H9 (cell line): ENCODE results near the gene CD59. TPM values are rescaled to one million over a fixed set of nuclear protein-coding genes. Genes with fewer than 3 reads are reported as not detected.

Source experiments
- DNase-seq: peaks from one replicate; pipeline ENCODE4 v3.0.0-alpha.2; 2017
- H2AFZ ChIP-seq: one replicate; pipeline ENCODE4 v1.6.1; 2013; ENCODE audit warnings: mild to moderate bottlenecking, low read length, control low read depth, moderate library complexity
- H2AK5ac ChIP-seq: 2 replicates; pipeline ENCODE4 v1.6.1; 2013; ENCODE audit warnings: low read length, control low read depth, mixed read lengths; ENCODE audit not compliant: insufficient read length
- H2BK120ac ChIP-seq: one replicate; pipeline ENCODE4 v1.6.1; 2013; ENCODE audit warnings: low read depth, mild to moderate bottlenecking, low read length, control low read depth, inconsistent platforms; ENCODE audit not compliant: poor library complexity, severe bottlenecking
- H2BK12ac ChIP-seq: 2 replicates; pipeline ENCODE4 v1.6.1; 2013; ENCODE audit warnings: low read length, control low read depth, mixed read lengths, low read depth; ENCODE audit not compliant: insufficient read length
- H2BK15ac ChIP-seq: 2 replicates; pipeline ENCODE4 v1.6.1; 2013; ENCODE audit warnings: low read depth, low read length, control low read depth
- H2BK20ac ChIP-seq: one replicate; pipeline ENCODE4 v1.6.1; 2013; ENCODE audit warnings: low read depth, mild to moderate bottlenecking, low read length, control low read depth, inconsistent platforms; ENCODE audit not compliant: poor library complexity, severe bottlenecking
- H2BK5ac ChIP-seq: 2 replicates; pipeline ENCODE4 v1.6.1; 2013; ENCODE audit warnings: low read length, control low read depth, mixed read lengths; ENCODE audit not compliant: insufficient read length
- H3K14ac ChIP-seq: 2 replicates; pipeline ENCODE4 v1.6.1; 2013; ENCODE audit warnings: low read length, control low read depth; ENCODE audit not compliant: insufficient read depth
- H3K18ac ChIP-seq: 2 replicates; pipeline ENCODE4 v1.6.1; 2013; ENCODE audit warnings: low read depth, mild to moderate bottlenecking, mixed read lengths, low read length, control low read depth; ENCODE audit not compliant: insufficient read length
- H3K23ac ChIP-seq: 2 replicates; pipeline ENCODE4 v1.6.1; 2013; ENCODE audit warnings: low read length, control low read depth, mixed read lengths, low read depth; ENCODE audit not compliant: insufficient read length
- H3K23me2 ChIP-seq: 2 replicates; pipeline ENCODE4 v1.6.1; 2013; ENCODE audit warnings: low read depth, mild to moderate bottlenecking, mixed read lengths, low read length, control low read depth; ENCODE audit not compliant: insufficient read length, poor library complexity, severe bottlenecking
- H3K27ac ChIP-seq: 2 replicates; pipeline ENCODE4 v1.5.1; 2013; ENCODE audit warnings: low read length, control low read depth, mixed read lengths, low read depth; ENCODE audit not compliant: insufficient read length
- H3K27me3 ChIP-seq: 2 replicates; pipeline ENCODE4 v1.6.1; 2013; ENCODE audit warnings: low read length, control low read depth, inconsistent platforms; ENCODE audit not compliant: insufficient read depth
- H3K4ac ChIP-seq: 2 replicates; pipeline ENCODE4 v1.6.1; 2013; ENCODE audit warnings: low read depth, mild to moderate bottlenecking, control low read depth, inconsistent platforms, low read length, moderate library complexity
- H3K4me1 ChIP-seq: 2 replicates; pipeline ENCODE4 v1.6.1; 2013; ENCODE audit warnings: low read length, control low read depth, inconsistent platforms; ENCODE audit not compliant: insufficient read depth
- H3K4me2 ChIP-seq: 2 replicates; pipeline ENCODE4 v1.6.1; 2013; ENCODE audit warnings: low read length, control low read depth, mixed read lengths; ENCODE audit not compliant: insufficient read length, insufficient read depth
- H3K56ac ChIP-seq: 2 replicates; pipeline ENCODE4 v1.6.1; 2013; ENCODE audit warnings: low read depth, mild to moderate bottlenecking, mixed read lengths, low read length, control low read depth; ENCODE audit not compliant: insufficient read length
- H3K79me1 ChIP-seq: 2 replicates; pipeline ENCODE4 v1.6.1; 2013; ENCODE audit warnings: low read depth, mild to moderate bottlenecking, moderate library complexity, low read length, control low read depth, inconsistent platforms; ENCODE audit not compliant: insufficient read depth, poor library complexity, severe bottlenecking
- H3K79me2 ChIP-seq: 2 replicates; pipeline ENCODE4 v1.6.1; 2013; ENCODE audit warnings: low read length, control low read depth, inconsistent platforms; ENCODE audit not compliant: insufficient read depth
- H3K9ac ChIP-seq: 2 replicates; pipeline ENCODE4 v1.6.1; 2013; ENCODE audit warnings: low read length, control low read depth, mixed read lengths; ENCODE audit not compliant: insufficient read length; ENCODE audit errors: extremely low read depth
- H3K9me3 ChIP-seq: one replicate; pipeline ENCODE4 v1.6.1; 2013; ENCODE audit warnings: low read depth, low read length, inconsistent platforms; ENCODE audit not compliant: control insufficient read depth
- H3T11ph ChIP-seq: one replicate; pipeline ENCODE4 v1.6.1; 2013; ENCODE audit warnings: mild to moderate bottlenecking, low read length, control low read depth, inconsistent platforms
- H4K20me1 ChIP-seq: one replicate; pipeline ENCODE4 v1.6.1; 2013; ENCODE audit not compliant: control insufficient read depth, insufficient read length, insufficient read depth
- H4K5ac ChIP-seq: 2 replicates; pipeline ENCODE4 v1.6.1; 2013; ENCODE audit warnings: low read depth, mild to moderate bottlenecking, mixed read lengths, low read length, control low read depth; ENCODE audit not compliant: insufficient read length
- H4K8ac ChIP-seq: replicated peaks from 2 replicates; pipeline ENCODE4 v1.6.1; 2013; ENCODE audit warnings: low read length, control low read depth, mixed read lengths, low read depth; ENCODE audit not compliant: insufficient read length
- H4K91ac ChIP-seq: 2 replicates; pipeline ENCODE4 v1.6.1; 2013; ENCODE audit warnings: low read depth, mild to moderate bottlenecking, moderate library complexity, mixed read lengths, low read length, control low read depth; ENCODE audit not compliant: insufficient read length
- H3K27ac Mint-ChIP-seq, 3 experiments: 2 replicates in 2 of 3; 3 replicates in 1 of 3; pipeline ENCODE4 v1.8.0; 2020 to 2021; ENCODE audit warnings: mixed read lengths in 3 of 3, mild to moderate bottlenecking in 1 of 3, moderate library complexity in 1 of 3
- H3K27me3 Mint-ChIP-seq: 2 replicates; pipeline ENCODE4 v1.8.0; 2021; ENCODE audit warnings: low read depth, mild to moderate bottlenecking, moderate library complexity, mixed read lengths
- H3K36me3 Mint-ChIP-seq, 3 experiments: 2 replicates in 2 of 3; 3 replicates in 1 of 3; pipeline ENCODE4 v1.8.0; 2020 to 2021; ENCODE audit warnings: low read depth in 3 of 3, mixed read lengths in 3 of 3; ENCODE audit not compliant: insufficient read depth in 1 of 3
- H3K4me1 Mint-ChIP-seq, 2 experiments: 2 replicates each; pipeline ENCODE4 v1.8.0; 2020; ENCODE audit warnings: mixed read lengths in 2 of 2
- H3K4me3 Mint-ChIP-seq, 2 experiments: 2 replicates in 1 of 2; 3 replicates in 1 of 2; pipeline ENCODE4 v1.8.0; 2020 to 2021; ENCODE audit warnings: mild to moderate bottlenecking in 2 of 2, mixed read lengths in 2 of 2, moderate library complexity in 1 of 2
- H3K9me3 Mint-ChIP-seq, 2 experiments: 2 replicates in 1 of 2; 3 replicates in 1 of 2; pipeline ENCODE4 v1.8.0; 2020; ENCODE audit warnings: mild to moderate bottlenecking in 2 of 2, mixed read lengths in 2 of 2, moderate library complexity in 1 of 2
- WGBS: extraction: QIAGEN DNeasy Blood & Tissue Kit; methylation state at CpG from one replicate; pipeline ENCODE4 v1.1.7; 2013; ENCODE audit warnings: missing lambda C conversion rate, low lambda C conversion rate, mixed read lengths; ENCODE audit not compliant: insufficient read length; ENCODE audit errors: extremely low coverage; 5-methylcytosine and 5-hydroxymethylcytosine counted together
- total RNA-seq: library from RNA; stranded (reverse); gene quantifications from 2 replicates; pipeline ENCODE4 v1.2.1, GENCODE V29; 2021
- TF ChIP-seq, protein P1 (sequence below): fragments of 200-600 bp; sonication (generic); conservative IDR thresholded peaks from 3 replicates; pipeline ENCODE4 v1.8.0; 2021; ENCODE audit warnings: antibody characterized with exemption, mild to moderate bottlenecking

The CD59 gene
- total RNA-seq, 1 experiment from 2014 or later = 91.5 TPM

DNA sequence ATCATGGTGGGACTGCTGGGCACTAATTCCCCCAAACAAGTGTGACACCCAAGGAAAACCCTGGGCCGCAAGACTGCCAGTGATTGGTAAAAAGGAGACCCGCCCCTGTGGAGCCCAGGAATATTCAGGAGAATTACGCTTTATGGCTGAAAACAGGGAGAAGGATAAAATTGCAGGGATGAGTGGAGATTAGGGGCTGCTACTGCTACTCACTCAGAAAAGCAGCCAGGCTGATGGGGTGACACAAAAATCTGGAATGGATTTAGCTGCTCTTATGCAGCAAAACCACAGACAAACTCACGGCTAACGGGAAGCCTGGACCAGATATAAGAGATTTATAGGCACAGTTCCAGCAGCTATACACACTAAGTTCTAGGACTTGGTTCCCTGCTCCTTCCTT, 42.5 kb upstream of the CD59 start:
- Histone ChIP-seq H3K14ac (no peak overlapping the region), H3K4me2 (no peak overlapping the region), H2BK12ac (no peak overlapping the region), H2BK15ac (no peak overlapping the region), H3K27me3 (peaks cover 5% of the 10 kb centered on the region; the same call in 1 of the 2 replicates), H3K4ac (no peak overlapping the region), H3K27ac (no peak overlapping the region), H2AFZ (no peak overlapping the region), H2BK120ac (no peak overlapping the region), H3K9me3 (no peaks in the 10 kb centered on the region), H2AK5ac (no peak overlapping the region), H3T11ph (no peak overlapping the region), H3K23me2 (peaks cover 8% of the 10 kb centered on the region), H3K23ac (no peak overlapping the region), H3K18ac (no peak overlapping the region), H3K4me1 (peaks cover 6% of the 10 kb centered on the region), H3K79me1 (no peaks in the 10 kb centered on the region), H3K9ac (no peak overlapping the region), H4K5ac (no peak overlapping the region), H3K56ac (no peak overlapping the region), H2BK5ac (no peak overlapping the region), H2BK20ac (no peak overlapping the region), H4K91ac (no peak overlapping the region), H4K20me1 (no peaks in the 10 kb centered on the region), H4K8ac (no peak overlapping the region), H3K79me2 (no peaks in the 10 kb centered on the region)
- Mint-ChIP-seq H3K27me3 (peaks cover 34% of the 10 kb centered on the region), H3K4me3 (peak overlapping the region in 1 of 2 experiments; percentile 50; a peak in 2 of 5 replicates), H3K27ac (no peak overlapping the region), H3K9me3 (no peaks in the 10 kb centered on the region; a peak in 1 of 5 replicates), H3K36me3 (no peaks in the 10 kb centered on the region), H3K4me1 (peaks cover 34 to 37% of the 10 kb centered on the region in 2 experiments)
- WGBS = no CpG with 5 or more reads among the region's 5 CpGs
- DNase-seq = no peak
- TF ChIP-seq, protein P1, sequence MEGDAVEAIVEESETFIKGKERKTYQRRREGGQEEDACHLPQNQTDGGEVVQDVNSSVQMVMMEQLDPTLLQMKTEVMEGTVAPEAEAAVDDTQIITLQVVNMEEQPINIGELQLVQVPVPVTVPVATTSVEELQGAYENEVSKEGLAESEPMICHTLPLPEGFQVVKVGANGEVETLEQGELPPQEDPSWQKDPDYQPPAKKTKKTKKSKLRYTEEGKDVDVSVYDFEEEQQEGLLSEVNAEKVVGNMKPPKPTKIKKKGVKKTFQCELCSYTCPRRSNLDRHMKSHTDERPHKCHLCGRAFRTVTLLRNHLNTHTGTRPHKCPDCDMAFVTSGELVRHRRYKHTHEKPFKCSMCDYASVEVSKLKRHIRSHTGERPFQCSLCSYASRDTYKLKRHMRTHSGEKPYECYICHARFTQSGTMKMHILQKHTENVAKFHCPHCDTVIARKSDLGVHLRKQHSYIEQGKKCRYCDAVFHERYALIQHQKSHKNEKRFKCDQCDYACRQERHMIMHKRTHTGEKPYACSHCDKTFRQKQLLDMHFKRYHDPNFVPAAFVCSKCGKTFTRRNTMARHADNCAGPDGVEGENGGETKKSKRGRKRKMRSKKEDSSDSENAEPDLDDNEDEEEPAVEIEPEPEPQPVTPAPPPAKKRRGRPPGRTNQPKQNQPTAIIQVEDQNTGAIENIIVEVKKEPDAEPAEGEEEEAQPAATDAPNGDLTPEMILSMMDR = no peak
